Left lung (tissue), 10 donors: Measurements from ENCODE around the gene TARBP1. TPM values are rescaled to one million over a fixed set of nuclear protein-coding genes. Genes with fewer than 3 reads are reported as not detected.
"Not testable (repeated sequence)": the region's sequence is repeated elsewhere in the genome, so short reads cannot be mapped to it uniquely, and the experiment has no call there.

Experiments
- ATAC-seq: fragments of 200-7000 bp; cut with Tn5 transposase; one replicate; pipeline ENCODE4 v1.9.1; 2020; ENCODE audit warnings: moderate library complexity
- DNase-seq, 4 donors: peaks; one replicate each; pipeline ENCODE4 v3.0.0-alpha.2; 2013 to 2020
- H3K27ac ChIP-seq, 2 donors: fragments of 200-600 bp; sonication (generic) in 1 of 2; one replicate each; pipeline versions ENCODE4 v1.5.0 to v1.8.0; 2020 to 2021
- H3K27me3 ChIP-seq, 2 donors: fragments of 200-600 bp; sonication (generic) in 1 of 2; one replicate each; pipeline versions ENCODE4 v1.5.0 to v1.8.0; 2020 to 2021
- H3K36me3 ChIP-seq, 2 donors: fragments of 200-600 bp; sonication (generic) in 1 of 2; one replicate each; pipeline versions ENCODE4 v1.5.0 to v1.8.0; 2020 to 2021
- H3K4me1 ChIP-seq, 2 donors: fragments of 200-600 bp; one replicate each; pipeline ENCODE4 v1.8.0; 2021
- H3K4me3 ChIP-seq, 2 donors: fragments of 200-600 bp; sonication (generic) in 1 of 2; one replicate each; pipeline versions ENCODE4 v1.5.0 to v1.8.0; 2020 to 2021; ENCODE audit warnings: mild to moderate bottlenecking in 1 of 2
- H3K9me3 ChIP-seq, 2 donors: fragments of 200-600 bp; sonication (generic) in 1 of 2; one replicate each; pipeline versions ENCODE4 v1.5.0 to v1.8.0; 2020 to 2021
- intact Hi-C, 2 donors: fragments of 100-400 bp; cut with DNase I; formaldehyde crosslinking; loops; one replicate each; pipeline versions ENCODE4 v1.11.2 to v1.14.2; 2022
- polyA plus RNA-seq, 6 donors: library from polyadenylated mRNA; unstranded; fragments of 120-200 nt; gene quantifications; one replicate each; pipeline ENCODE4 v1.2.1, GENCODE V29; 2013; ENCODE audit not compliant: insufficient read length in 6 of 6
- total RNA-seq, 2 donors: library from RNA; stranded (reverse); fragmentation: NEBNext Ultra II Directional; extraction: Animal tissue kit (Norgen Biotek cat#: 25700); gene quantifications; one replicate each; pipeline ENCODE4 v1.2.1, GENCODE V29; 2021
- TF ChIP-seq, protein P1 (sequence below), 2 donors: fragments of 200-600 bp; sonication (generic) in 1 of 2; IDR thresholded peaks; one replicate each; pipeline versions ENCODE4 v1.5.0 to v1.8.0; 2021; ENCODE audit warnings: antibody characterized with exemption in 2 of 2
- donor health status: DM: no; HTN: yes; CAD: no.
- donor health status: DM: no; HTN: no; CAD: no.

The TARBP1 gene
- total and polyA plus RNA-seq, 8 donors, result 20.9 to 113 (median 97.3) TPM

DNA sequence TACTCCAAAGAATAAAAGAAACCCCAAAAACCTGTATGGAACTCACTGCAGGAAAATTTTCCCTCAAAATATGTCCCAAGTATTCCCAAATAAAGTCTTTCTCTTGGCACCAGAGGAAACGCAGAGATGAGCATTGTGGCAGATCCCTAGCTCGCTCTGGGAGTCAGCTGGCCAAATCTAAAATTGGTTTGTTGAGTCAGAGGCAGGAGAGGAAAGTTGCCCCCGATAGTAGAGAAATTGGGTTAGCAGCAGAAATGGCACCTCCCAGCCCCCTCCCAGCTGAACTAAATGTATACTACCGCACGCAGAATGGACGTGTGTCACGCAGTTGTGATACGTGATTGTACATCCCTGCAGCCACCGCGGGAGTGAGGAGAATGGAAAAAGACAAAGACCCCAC lies 39.9 kb upstream of the TARBP1 start:
- Histone ChIP-seq H3K27me3 (no peaks in the 10 kb centered on the region), H3K4me1 (peaks cover 12 to 71% of the 10 kb centered on the region in 2 donors), H3K36me3 (no peaks in the 10 kb centered on the region), H3K27ac (no peak overlapping the region), H3K9me3 (no peaks in the 10 kb centered on the region), H3K4me3 (no peak overlapping the region)
- TF ChIP-seq, protein P1, sequence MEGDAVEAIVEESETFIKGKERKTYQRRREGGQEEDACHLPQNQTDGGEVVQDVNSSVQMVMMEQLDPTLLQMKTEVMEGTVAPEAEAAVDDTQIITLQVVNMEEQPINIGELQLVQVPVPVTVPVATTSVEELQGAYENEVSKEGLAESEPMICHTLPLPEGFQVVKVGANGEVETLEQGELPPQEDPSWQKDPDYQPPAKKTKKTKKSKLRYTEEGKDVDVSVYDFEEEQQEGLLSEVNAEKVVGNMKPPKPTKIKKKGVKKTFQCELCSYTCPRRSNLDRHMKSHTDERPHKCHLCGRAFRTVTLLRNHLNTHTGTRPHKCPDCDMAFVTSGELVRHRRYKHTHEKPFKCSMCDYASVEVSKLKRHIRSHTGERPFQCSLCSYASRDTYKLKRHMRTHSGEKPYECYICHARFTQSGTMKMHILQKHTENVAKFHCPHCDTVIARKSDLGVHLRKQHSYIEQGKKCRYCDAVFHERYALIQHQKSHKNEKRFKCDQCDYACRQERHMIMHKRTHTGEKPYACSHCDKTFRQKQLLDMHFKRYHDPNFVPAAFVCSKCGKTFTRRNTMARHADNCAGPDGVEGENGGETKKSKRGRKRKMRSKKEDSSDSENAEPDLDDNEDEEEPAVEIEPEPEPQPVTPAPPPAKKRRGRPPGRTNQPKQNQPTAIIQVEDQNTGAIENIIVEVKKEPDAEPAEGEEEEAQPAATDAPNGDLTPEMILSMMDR (IDR thresholded peaks at IDR 0.05), result no peak
- ATAC-seq, result no peak
- DNase-seq, result no peak
- intact Hi-C loops, result no loop called here

DNA sequence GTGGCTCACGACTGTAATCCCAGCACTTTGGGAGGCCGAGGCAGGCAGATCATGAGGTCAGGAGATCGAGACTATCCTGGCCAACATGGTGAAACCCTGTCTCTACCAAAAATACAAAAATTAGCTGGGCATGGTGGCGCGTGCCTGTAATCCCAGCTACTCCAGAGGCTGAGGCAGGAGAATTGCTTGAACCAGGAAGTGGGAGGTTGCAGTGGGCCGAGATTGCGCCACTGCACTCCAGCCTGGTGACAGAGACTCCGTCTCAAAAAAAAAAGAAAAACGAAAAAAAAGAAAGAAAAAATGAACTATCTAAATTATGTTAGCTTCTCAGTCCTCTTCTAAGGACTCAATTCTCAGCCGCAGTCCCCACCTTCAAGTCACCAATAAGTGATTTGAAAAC lies 39.1 kb upstream of the TARBP1 start:
- H3K9me3 ChIP-seq, intact Hi-C loops: not testable (repeated sequence)

DNA sequence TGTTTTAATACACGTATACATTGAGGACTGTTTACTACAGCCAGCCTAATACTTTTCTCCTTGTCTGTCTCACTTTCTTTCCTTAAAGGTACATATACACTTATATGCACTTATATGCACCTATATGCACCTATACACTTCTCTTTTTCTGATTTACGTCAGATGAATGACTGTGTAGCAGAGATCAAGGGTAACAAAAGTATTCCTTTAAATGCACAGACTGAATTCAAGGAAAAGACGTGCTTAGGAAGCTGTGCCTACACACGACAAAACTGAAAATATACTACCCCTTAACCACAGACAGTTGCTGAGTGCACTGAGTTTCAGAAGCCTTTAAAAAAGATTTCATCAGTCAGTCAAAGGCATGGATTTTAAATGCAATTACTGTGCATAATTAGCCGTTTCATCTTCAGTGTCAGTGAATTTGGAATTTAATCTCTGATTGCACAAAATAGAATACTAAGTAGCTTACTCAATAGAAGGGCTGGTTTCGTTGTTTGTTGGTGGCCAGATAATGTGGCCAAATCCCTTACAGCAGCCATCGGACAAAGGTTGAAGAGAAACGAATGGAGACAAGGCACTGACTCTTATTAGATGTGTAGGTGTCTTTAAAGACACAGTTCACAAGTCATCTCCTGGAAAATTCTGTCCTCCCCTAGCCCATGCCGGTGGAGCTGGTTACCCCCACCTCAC lies 38.3 kb upstream of the TARBP1 start:
- intact Hi-C loops, result no loop called here
- Histone ChIP-seq H3K9me3 (no peaks in the 10 kb centered on the region), H3K27me3 (no peaks in the 10 kb centered on the region), H3K36me3 (no peaks in the 10 kb centered on the region), H3K4me1 (peaks cover 5 to 66% of the 10 kb centered on the region in 2 donors), H3K27ac (peak overlapping the region in 1 of 2 donors; percentile 39), H3K4me3 (no peak overlapping the region)
- TF ChIP-seq, protein P1 (IDR thresholded peaks at IDR 0.05), result no peak
- ATAC-seq (no peak), DNase-seq (no peak)

More for the DNA sequence above, 39.1 kb upstream of the TARBP1 start:
- not testable (repeated sequence) for DNase-seq, H3K36me3 ChIP-seq, H3K27me3 ChIP-seq, H3K4me3 ChIP-seq, ATAC-seq
- peaks cover 8 to 66% of the 10 kb centered on the region in 2 donors for H3K4me1 ChIP-seq
- peak overlapping the region in 1 of 2 donors; percentile 39 for H3K27ac ChIP-seq

DNA sequence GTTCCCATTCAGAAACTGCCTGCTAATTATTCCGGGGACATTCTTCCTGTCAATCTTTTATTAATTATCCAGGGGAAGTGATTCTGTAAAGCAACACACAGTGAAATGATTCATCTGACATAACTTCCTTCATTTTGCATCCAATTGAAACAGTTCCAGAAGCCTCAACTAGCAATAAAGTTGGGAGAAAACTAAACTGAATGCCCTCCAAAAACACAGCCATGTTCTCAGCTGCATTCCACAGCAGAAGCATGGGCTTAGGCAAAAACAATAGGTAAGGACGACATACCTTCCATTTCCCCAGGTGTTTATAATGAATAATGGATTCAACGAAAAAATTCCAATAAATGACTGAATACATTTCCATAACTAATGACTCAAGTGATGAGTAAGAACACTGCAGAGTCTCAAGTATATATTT lies 36.9 kb upstream of the TARBP1 start:
- no peak overlapping the region for H3K4me3 ChIP-seq
- H3K4me1 ChIP-seq, result peaks cover 5 to 60% of the 10 kb centered on the region in 2 donors
- ATAC-seq, result no peak
- TF ChIP-seq, protein P1 (IDR thresholded peaks at IDR 0.05), result no peak
- intact Hi-C loops, result no loop called here
- H3K9me3 ChIP-seq, result no peaks in the 10 kb centered on the region
- H3K36me3 ChIP-seq, result no peaks in the 10 kb centered on the region
- H3K27me3 ChIP-seq, result no peaks in the 10 kb centered on the region
- DNase-seq, result no peak
- H3K27ac ChIP-seq, result no peak overlapping the region

DNA sequence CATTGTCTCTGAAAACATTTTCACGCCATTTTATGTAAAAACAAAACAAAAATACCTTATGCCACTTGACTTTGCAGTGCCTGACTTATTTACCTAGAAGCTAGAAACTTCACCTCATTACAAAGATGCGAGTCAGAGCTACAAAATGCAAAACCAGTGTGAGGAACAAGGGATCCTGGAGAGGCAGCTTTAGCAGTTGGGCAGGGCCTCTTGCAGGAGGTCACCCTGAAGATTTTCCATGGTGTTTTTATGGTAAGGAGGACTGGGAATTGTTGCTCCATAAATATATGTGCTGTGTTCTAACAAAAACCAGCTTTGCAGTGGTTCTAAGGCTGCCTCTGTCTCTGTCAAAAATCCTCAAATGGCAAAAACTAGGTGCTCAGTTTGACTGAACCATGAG lies 36.4 kb upstream of the TARBP1 start:
- no peak overlapping the region for H3K4me3 ChIP-seq
- peak; percentile 37 for ATAC-seq
- TF ChIP-seq, protein P1 (IDR thresholded peaks at IDR 0.05), result no peak

More for the DNA sequence above, 36.4 kb upstream of the TARBP1 start:
- H3K9me3 ChIP-seq, result no peaks in the 10 kb centered on the region
- no peaks in the 10 kb centered on the region for H3K27me3 ChIP-seq
- peaks cover 5 to 60% of the 10 kb centered on the region in 2 donors for H3K4me1 ChIP-seq
- no peak overlapping the region for H3K27ac ChIP-seq
- H3K36me3 ChIP-seq, result no peaks in the 10 kb centered on the region
- DNase-seq, result no peak
- intact Hi-C loops, result no loop called here
